Medulla oblongata (tissue), 1 donor: ENCODE data around the gene COPS2.
A peak's percentile ranks its signal among the peaks of the same experiment; 100 is the strongest.
"Not testable (repeated sequence)": the region's sequence is repeated elsewhere in the genome, so short reads cannot be mapped to it uniquely, and the experiment has no call there.

Experiments
- DNase-seq: peaks from one replicate; pipeline ENCODE4 v3.0.0-alpha.2; 2015; ENCODE audit errors: extremely low spot score

COPS2 gene

DNA sequence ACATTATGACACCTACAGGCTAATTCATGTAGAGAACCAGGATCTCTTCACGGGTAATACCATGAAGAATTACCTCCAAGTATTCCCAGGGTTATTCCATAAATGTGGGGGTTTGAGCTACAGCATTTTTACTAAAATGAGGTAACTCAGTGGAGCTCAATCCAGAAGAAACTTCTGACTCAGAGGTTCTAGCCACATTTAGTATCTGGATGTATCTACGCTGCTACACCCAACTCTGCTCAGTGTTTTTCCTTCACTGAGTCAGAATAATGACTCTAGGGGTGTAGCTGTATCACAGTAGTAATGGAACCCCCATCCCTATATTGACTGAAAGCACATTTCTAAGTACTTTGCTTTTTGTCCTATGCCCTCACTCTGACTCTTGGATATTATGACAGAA is 52.4 kb downstream of the COPS2 start:
- DNase-seq: no peak

DNA sequence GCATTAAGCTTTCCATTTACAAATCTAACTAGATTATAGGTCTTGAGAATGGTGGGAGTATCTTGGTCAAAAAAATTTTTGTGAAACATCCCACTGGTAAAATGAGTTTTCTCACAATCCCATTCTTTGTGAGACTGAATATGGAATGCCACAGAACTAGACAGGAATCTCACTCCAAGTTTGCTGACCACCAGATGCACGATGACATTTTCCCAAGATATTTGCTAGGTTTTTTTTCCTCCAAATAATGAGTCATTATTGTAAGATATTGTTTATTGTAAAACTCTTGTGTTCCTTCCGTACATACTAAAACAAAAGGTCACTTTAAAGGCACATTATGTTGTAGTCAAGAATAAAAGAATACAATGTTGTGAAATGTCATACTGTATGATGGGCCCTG is 53.9 kb downstream of the COPS2 start:
- DNase-seq: no peak

DNA sequence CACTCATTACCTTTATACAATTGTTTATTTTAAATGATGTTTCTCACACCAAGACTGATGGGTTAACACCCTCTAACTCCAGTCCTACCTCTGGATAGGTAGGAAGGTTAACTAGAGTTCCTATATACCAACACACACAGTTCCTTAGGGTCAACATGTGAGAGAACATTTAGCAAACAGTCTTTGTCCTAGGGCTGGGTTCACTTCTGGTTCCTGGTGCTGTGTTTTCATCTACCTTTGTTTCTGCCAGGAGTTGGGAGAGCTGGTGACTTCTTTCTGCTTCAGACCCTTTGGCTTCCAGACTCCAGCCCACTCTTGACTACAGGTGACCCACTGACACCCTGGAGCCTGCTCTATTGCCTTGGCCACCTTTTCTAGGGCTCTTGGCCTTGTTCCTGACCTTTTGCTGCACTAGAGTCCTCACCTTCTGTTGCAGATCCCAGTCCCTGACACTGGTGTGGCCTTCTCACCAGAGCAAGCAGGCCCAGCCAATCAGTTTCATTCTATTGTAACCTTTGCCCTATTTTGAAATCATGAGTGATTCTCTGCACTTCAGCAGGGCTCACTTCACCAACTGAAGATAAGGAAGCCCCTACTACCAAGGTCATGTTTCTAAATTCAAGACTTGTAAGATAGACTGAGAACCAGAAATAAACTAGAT is 59.2 kb downstream of the COPS2 start:
- no peak for DNase-seq

DNA sequence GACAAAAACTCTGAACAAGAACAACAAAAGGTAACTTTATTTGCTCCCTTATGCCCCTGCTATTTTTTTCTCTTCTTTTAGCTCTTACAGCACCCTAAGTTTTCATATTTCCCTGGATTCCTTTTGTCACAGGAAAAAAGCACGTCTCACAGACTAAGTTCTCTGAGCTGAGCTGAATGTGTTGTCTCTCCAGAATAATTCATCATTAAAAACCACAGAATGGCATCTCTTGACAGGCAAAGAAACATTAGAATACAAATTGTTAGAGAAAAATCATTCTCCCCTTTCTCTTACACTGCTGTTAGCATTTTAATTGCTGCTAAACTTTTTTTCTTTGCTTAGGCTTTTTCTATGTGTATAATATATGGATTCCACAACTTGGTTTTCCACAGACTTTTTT is 60.5 kb downstream of the COPS2 start:
- DNase-seq: no peak

DNA sequence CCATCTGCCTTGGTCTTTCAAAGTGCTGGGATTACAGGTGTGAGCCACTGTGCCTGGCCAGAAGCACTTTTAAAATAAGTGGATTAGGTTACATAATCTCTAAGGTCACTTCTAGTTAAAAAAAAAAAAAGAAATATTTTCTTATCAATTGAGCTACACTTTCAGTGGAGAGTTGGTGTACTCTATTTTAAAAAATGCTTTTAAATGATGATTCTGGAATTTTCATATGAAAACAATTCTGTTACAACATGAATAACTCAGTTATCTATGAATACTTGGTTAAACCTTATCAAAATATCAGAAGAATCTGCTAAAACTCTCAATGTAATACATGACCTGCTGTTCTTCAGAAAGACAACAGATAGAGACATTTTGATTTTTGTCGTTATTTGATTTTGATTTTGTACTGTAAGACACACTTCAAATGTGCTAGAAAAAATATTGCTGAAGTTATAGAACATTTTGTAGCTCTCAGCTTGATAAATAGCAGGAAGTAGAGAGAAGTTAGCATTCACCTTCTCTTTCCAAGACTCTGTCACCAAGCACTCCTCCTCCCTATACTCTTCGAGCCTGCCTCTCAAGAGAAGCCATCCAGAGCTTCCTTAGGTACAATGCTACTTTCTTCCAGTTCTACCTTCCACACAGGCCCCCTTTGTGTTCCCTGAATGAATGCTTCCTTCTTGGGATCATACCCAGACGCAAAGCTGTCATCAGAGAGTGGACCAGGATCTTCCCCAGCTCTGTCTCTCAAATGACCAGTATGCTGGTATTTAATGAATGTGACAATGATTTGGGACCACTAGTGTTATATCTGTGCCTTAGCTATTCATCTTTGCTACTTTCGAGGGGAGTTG is 61.9 kb downstream of the COPS2 start:
- no peak for DNase-seq

DNA sequence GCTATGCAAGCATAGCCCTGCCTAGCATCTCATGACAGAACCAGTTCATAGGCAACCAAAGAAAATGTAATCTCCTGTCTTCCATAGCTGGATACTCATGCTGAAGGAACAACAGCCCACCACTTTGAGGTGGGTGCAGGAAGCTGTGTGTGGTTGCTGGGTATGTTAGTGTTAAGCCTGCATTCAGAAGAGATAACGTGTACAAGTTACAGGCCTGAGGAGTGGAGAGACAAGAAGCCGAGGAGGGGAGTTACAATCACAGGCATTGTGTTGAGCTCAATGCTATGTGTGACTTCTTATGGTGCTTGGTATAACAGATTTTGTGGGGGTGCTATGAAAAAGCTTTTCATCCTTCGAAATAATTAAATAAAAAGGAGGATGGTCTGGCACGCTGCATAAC is 66.4 kb downstream of the COPS2 start:
- peak; percentile 67 for DNase-seq

DNA sequence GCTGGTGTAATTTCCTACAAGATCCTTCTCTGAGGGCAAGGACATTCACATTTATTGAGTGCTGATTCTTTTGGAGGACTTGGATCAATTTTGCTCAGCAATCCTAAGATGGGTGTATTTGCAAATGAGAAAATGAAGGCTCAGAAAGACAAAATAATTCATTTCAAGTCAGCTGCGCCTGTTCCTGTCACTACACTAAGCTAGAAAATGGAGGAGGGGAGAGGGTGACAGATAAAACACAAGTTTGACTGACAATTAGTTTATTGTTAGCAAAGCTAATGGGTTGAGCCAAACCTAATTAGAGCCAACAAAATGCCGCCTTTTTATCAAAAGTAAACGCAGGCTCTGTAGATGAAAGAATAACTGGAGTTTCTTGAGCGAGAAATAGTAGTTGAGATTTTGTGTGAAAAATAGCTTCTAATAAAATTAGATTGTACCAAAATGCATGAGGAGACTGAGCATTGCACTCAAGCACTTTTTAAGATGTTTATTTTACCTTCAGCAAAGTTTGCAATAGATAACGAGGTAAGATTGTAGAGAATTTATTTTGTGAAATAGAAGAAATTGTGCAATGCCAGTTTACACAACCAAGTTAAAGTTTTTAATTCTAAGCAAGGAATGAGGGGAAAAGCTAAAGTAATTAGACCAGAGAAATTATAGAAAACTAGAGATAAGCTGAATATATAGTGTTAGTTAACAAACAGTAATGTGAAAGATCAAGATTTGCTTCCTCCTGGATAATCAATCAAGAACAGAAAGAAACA is 69.5 kb downstream of the COPS2 start:
- peak; percentile 72 for DNase-seq

DNA sequence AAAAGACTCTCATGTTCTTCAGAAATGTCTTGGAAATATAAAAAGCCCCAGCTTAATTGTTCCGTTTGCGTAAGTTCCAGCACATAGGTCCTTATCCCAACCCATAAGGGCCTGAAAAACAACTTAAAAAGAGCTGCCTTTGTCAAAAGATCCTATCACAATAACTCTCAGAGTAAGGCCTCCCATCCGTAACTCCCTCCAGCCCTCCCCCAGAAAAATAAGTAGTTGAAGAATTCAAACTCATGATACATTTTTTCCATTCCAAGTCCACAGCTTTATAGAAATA is 71.2 kb downstream of the COPS2 start:
- no peak for DNase-seq

DNA sequence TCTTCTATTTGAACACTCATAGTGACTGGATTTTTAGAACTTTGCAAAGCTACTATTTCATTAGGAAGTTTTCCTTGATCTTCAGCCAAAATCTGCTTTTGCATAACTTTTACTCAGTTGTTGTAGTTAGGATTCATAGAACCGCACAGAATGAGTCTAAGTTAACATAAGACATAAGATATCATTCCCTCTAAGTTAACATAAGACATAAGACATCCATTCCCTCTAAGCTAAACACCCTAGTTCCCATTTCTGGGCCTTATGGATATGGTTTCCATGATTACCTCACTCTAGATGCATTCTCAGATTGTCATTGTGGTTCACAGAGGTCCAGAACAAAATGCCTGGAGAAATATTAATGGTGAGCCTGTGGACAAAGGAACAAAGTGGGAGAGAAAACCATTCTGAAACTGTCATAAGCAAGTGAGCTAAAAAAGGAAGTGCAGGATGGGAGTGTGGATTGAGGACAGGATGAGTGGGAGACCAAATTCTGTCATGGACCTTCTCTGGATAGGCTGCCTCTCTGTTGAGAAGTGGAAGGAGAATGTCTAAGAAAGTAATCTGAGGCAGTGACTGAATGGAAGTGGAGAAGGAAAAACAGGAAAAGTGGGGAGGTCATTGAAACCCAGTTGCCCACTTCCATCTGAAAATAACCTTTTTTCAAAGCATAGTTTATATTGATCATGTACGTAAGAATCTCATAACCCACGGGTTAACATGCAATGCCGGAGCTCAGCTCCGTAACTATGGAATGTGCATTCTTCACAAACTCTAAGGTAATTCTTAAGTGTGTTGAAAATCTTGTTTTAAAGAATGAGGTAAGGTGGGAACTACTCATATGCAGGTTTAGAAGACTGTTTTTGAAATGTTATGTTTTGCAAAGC is 71.8 kb downstream of the COPS2 start:
- DNase-seq: no peak

DNA sequence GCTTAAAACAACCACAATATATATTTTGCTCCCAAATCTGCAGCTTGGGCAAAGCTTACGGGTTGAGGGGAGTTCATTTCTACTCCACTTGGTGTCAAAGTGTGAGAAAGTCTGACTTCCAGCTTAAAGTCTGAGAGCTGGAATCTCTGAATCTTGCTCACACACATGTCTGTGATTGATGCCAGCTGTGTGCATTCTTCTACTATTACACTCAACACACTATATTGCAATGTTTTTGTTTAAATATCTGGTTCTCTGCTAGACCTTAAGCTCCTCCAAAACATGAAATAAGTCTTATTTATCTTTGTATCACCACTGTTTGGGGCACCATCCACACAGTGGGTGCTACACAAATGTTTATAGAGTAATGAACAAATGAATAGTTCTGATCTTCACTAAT is 72.4 kb downstream of the COPS2 start:
- no peak for DNase-seq

DNA sequence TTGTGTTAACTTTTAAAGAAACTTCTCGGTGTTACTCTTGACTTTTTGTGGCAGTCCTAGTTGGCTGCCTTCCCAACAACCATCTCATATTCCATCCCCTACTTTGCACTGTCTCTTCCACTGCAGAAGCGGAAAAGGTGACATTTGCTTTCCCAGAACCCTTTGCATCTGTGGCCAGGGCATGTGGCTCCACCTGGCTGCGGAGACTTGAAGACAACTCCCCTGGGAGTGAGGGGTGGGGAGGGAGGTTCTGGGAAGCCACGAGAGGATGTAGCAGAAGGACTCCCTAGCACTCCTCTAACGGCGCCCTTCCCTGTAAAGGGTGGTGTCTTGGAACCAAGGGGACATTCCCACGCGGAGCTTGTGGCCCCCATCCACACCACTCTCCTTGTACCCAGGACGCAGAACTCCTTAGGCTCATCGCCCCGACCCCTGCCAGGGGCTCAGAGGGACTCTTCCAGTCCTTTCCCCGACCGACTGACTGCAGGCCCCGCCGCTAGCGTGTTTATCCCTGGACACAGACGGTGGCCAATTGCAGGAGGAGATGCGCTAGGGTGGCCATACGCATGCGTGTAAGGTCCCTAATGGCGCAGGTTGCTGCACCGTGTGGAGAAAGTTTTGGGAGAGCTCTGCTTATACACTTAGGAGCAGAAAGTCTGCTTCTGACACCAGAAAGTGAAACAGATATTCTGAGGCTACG is 75.9 kb downstream of the COPS2 start:
- no peak for DNase-seq

DNA sequence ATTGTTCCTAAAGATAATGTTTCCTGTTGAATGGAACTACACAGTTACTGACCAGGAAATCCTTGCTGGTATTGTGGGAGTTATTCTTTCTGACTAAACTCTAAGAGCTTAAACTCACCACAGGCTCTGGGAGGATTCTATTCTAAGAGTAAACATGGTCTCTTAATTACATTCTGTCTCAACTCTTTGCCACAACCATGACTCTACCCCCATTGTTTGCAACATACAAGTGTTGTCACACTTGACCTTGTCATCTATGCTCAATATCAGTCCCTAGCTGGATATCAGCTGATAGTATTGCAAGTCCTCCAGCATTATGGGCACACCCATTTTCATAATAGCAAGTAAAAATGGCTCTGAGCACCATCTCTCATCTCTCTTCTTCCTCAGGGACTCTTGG is 79.5 kb downstream of the COPS2 start:
- DNase-seq: no peak

DNA sequence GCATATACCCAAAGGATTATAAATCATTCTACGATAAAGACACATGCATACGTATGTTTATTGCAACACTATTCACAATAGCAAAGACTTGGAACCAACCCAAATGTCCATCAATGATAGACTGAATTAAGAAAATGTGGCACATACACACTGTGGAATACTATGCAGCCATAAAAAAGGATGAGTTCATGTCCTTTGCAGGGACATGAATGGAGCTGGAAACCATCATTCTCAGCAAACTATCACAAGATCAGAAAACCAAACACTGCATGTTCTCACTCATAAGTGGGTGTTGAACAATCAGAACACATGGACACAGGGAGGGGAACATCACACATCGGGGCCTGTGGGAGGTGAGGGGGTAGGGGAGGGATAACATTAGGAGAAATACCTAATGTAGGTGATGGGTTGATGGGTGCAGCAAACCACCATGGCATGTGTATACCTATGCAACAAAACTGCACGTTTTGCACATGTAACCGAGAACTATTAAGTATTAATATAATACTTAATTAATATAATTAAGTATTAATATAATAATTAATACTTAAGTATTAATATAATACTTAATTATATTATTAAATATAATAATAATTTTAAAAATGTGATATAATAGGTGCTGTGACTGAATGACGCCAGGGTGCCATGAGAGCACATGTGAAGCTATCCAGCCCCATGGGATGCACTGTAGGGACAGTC is 80.7 kb downstream of the COPS2 start:
- not testable (repeated sequence) for DNase-seq
